ENCODE data around the gene ARRDC5. TPM values are rescaled to one million over a fixed set of nuclear protein-coding genes. Genes with fewer than 3 reads are reported as not detected.
"Not testable (repeated sequence)": the region's sequence is repeated elsewhere in the genome, so short reads cannot be mapped to it uniquely, and the experiment has no call there.

The ARRDC5 gene
- total RNA-seq, 1 experiment from 2014 or later, result not detected

DNA sequence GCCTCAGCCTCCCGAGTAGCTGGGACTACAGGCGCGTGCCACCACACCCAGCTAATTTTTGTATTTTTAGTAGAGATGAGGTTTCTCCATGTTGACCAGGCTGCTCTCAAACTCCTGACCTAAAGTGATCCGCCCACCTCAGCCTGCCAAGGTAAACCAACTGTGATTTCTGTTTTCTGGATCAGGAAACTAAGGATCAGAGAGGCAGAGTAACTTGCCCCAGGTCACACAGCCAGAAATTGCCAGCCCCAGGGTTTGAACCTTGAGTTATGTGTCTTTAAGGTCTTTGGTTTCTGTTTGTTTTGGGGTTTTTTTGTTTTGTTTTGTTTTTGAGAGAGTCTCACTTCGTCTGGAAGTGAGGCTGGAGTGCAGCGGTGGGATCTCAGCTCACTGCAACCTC is 31.0 kb downstream of the ARRDC5 start:
- no peak for DNase-seq (ENCODE audit: extremely low read depth, low read depth)

GRCh38 chr19:4870025-4870700 is 32.5 kb downstream of the ARRDC5 start:
- DNase-seq (ENCODE audit: extremely low read depth, low read depth), result peak; percentile 83

- DNase-seq (ENCODE audit: extremely low read depth, low read depth), result no peak
Measured at GRCh38 chr19:4868286-4868834, 34.3 kb downstream of the ARRDC5 start.

DNA sequence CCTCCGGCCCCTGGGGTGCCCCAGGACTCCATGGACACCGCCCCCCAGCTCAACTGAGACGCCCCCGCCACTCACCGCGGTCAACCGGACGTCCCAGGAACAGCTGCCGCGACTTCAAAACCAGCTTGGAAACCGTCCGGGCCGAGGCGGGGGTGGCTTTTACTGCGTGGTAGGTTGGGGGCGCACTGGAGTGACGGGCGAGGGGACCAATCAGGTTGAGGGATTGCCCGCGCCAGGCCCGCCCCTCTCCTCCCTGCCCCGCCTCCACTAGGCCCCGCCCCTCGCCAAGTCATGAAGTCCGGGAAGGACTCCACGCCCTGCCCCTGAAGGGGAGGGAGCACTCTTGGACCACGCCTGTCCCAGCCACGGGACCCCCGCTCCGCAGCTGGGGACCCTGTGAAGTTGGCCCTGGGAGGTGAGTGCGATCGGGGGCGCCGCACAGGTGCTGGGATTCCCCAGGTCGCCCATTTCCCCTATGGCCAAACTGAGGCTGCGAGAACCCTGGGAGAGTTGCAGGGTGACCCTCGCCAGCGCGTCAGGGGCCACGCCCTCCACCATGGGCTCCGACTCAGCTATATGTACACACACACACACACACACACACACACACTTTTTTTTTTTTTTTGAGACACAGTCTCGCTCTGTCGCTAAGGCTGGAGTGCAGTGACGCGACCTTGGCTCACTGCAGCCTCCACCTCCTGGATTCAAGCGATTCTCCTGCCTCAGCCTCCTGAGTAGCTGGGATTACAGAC is 35.0 kb downstream of the ARRDC5 start, which contains the start of gene PLIN3:
Gene PLIN3, minus strand, starts transcription at position 134 of the 752 bp plus-strand sequence. CDS start 6,273 bp downstream, outside the sequence.
- DNase-seq (ENCODE audit: extremely low read depth, low read depth), result peak; percentile 87

GRCh38 chr19:4866595-4867424 is 35.9 kb downstream of the ARRDC5 start:
- no peak for DNase-seq (ENCODE audit: extremely low read depth, low read depth)

- DNase-seq (ENCODE audit: extremely low read depth, low read depth), result no peak
Measured at GRCh38 chr19:4861147-4861546, 41.5 kb downstream of the ARRDC5 start.

DNA sequence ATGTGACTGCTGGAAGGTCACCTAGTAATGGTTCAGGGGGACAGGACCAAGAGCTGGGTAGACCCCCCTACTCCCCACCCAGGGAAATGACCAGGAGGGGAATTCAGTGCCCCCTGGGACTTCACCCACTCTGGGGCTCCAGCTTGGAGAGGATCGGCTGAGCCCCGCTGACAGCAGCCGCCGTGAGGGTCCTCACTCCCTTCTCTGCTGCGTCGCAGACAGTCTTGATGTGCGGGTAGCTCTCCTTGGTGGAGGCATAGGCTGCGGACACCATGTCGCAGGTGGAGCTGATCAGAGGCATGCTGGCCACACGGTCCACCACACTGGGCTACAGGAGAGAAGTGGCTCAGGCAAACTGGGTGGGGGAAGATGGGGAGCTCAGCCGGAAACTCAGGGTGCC is 43.0 kb downstream of the ARRDC5 start:
- DNase-seq (ENCODE audit: extremely low read depth, low read depth), result no peak

- DNase-seq (ENCODE audit: extremely low read depth, low read depth), result not testable (repeated sequence)
Measured at GRCh38 chr19:4856468-4856867, 46.2 kb downstream of the ARRDC5 start.

DNA sequence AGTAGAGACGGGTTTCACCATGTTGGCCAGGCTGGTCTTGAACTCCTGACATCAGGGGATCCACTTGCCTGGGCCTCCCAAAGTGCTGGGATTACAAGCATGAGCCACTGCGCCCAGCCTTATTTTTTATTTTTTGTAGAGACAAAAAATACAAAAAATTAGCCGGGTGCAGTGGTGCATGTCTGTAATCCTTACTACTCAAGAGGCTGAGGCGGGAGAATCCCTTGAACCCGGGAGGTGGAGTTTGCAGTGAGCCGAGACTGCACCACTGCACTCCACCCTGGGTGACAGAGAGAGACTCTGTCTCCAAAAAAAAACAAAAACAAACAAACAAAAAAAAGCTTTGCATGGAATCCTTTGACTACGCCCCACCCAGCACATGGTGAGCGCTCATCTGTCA is 49.2 kb downstream of the ARRDC5 start:
- not testable (repeated sequence) for DNase-seq (ENCODE audit: extremely low read depth, low read depth)

- no peak for DNase-seq (ENCODE audit: extremely low read depth, low read depth)
Measured at GRCh38 chr19:4852484-4852883, 50.2 kb downstream of the ARRDC5 start.

DNA sequence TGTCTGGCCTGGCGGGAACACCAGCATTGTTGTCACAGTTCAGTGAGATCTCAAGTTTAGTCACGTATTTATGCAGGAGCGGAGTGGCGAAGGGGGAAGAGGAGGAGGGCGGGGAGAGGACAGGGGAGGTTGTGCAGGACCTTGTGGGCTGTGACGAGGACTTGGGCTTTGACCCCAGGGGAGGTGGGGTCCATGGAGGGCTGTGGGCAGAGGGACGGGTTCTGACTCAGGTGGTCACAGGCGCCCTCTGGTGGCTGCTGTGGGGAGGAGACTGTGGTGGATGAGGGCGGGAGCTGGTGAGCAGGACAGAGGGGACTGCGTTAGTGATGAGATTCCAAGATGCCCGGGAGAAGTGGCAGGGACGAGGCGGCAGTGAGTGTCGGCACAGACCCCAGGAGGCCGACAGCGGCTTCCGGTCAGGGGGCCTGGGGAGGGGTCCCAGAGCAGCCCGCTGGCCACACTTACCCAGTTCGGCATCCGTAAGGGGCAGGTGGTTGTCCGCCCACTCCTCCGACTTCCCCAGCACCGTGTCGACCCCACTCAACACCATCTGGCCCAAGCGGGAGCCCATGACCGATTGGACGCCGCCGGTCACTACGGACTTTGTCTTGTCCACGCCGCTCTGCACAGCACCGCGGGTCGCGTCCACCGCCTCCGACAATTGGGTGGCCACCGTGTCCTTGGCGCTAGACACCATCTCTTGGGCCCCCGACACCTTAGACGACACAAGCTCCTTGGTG is 51.0 kb downstream of the ARRDC5 start:
- no peak for DNase-seq (ENCODE audit: extremely low read depth, low read depth)

DNA sequence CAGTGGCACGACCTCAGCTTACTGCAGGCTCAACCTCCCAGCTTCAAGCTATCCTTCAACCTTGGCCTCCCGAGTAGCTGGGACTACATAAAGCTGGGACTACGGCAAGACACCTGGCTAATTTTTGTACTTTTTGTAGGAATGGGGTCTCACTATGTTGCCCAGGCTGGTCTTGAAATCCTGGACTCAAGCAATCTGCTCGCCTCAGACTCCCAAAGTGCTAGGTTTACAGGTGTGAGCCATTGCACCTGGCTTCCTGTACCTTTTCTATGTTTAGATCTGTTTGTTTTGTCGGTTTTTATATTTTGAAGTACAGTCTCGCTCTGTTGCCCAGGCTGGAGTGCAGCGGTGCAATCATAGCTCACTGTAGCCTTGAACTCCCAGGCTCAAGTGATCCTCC is 53.7 kb downstream of the ARRDC5 start:
- no peak for DNase-seq (ENCODE audit: extremely low read depth, low read depth)

GRCh38 chr19:4847190-4847973 is 55.3 kb downstream of the ARRDC5 start:
- DNase-seq (ENCODE audit: extremely low read depth, low read depth), result no peak

- DNase-seq (ENCODE audit: extremely low read depth, low read depth), result not testable (repeated sequence)
Measured at GRCh38 chr19:4845975-4846374, 56.7 kb downstream of the ARRDC5 start.

DNA sequence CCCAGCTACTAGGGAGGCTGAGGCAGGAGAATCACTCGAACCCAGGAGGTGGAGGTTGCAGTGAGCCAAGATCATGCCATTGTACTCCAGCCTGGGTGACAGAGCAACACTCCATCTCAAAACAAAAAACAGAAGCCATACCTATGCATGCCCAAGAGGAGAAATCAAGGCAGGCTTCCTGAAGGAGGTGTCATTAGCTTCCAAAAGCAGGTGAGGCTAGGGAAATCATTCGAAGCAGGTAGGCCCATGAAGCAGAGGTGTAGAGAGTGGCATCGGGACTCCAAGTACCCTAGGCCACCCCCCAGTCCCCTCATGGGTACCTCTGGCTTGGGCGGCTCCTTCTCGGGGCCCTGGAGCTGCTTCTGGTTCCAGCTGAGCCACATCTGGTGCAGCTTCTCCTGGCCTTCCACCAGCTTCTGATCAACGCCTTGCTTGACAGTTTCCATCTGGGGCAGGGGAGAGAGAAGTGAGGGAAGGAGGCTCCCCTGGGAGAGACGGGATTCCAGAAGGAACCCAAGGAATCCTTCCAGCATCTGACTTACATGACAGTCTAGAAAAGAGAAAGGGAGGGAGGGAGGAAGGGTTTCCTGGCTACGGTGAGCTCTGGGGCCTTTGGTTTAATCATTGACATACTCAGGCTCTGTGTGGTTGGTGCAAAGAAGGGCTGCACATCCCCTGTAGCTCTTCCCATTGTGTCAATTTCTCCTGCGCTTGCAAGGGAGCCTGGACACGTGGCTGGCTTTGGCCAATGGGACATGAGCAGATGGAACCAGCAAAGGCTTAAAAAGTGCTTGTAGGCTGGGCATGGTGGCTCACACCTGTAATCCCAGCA is 58.1 kb downstream of the ARRDC5 start:
- no peak for DNase-seq (ENCODE audit: extremely low read depth, low read depth)

GRCh38 chr19:4843647-4843965 is 59.1 kb downstream of the ARRDC5 start:
- DNase-seq (ENCODE audit: extremely low read depth, low read depth), result no peak

Data from NCI-H460 (cell line).